Prostate gland (tissue), 2 donors: Measurements from ENCODE around the gene GAREM2.

Source experiments
- POLR2A ChIP-seq: fragments of 450-650 bp; IDR thresholded peaks from one replicate; pipeline ENCODE4 v1.6.1; 2016; ENCODE audit warnings: antibody characterized with exemption, mild to moderate bottlenecking
- POLR2AphosphoS5 ChIP-seq: sonication (generic); formaldehyde crosslinking; IDR thresholded peaks from one replicate; pipeline ENCODE4 v1.6.1; 2017; ENCODE audit warnings: antibody characterized with exemption
- TF ChIP-seq, protein P1 (sequence below), 4 experiments: fragments of 200-600 bp in 2 of 4; fragments of 450-650 bp in 2 of 4; sonication (generic) in 2 of 4; IDR thresholded peaks; 1 replicate in 3 of 4; 2 replicates in 1 of 4; pipeline ENCODE4 v1.5.1; 2016 to 2019; ENCODE audit warnings: antibody characterized with exemption in 4 of 4, mild to moderate bottlenecking in 2 of 4, moderate library complexity in 2 of 4

DNA sequence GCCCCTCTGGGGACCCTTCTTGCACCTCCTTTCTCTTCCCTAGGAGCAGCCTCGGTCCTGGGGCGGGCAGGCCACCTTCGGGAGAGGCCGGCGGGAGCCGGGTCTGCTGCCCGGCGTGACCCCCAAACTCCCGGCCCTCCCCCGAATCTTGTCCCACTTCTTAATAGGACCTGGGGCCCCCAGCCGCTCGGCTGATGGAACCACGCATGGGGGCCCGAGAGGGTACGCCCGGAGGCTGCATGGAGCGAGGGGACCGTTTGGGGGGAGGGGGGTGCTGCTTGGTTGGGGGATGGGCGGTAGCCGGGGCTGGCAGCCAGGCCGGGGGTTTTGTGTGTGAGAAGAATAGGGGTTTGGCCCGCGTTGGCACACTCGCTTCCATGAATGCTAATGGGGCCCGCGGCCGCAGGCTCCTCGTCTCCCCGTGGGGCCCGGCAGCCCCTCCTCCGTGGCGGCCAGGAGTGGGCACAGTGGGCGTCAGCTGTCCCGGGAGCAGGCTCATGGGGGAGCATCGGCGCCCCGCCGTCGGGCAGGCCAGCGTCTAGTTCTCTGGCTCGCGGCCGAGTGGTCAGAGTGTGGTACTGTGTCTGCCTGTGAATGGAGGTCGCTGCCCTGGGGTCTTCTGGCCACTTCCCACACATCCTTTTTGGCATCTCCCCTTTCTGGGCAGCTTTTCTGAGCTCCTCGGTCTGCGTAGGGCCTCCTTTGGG, 1.0 kb downstream of the GAREM2 start:
- TF ChIP-seq, protein P1, sequence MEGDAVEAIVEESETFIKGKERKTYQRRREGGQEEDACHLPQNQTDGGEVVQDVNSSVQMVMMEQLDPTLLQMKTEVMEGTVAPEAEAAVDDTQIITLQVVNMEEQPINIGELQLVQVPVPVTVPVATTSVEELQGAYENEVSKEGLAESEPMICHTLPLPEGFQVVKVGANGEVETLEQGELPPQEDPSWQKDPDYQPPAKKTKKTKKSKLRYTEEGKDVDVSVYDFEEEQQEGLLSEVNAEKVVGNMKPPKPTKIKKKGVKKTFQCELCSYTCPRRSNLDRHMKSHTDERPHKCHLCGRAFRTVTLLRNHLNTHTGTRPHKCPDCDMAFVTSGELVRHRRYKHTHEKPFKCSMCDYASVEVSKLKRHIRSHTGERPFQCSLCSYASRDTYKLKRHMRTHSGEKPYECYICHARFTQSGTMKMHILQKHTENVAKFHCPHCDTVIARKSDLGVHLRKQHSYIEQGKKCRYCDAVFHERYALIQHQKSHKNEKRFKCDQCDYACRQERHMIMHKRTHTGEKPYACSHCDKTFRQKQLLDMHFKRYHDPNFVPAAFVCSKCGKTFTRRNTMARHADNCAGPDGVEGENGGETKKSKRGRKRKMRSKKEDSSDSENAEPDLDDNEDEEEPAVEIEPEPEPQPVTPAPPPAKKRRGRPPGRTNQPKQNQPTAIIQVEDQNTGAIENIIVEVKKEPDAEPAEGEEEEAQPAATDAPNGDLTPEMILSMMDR (IDR thresholded peaks at IDR 0.05), result no peak
- TF ChIP-seq POLR2A (no peak), POLR2AphosphoS5 (no peak)
